NCI-H2171 treated with DMSO at 0.1 percent for 48 hours (cell line): ENCODE measurements around the gene C3.

Experiments
- DNase-seq: peaks from one replicate; lab custom pipeline; 2025; lab: John Stamatoyannopoulos, UW

C3 gene

DNA sequence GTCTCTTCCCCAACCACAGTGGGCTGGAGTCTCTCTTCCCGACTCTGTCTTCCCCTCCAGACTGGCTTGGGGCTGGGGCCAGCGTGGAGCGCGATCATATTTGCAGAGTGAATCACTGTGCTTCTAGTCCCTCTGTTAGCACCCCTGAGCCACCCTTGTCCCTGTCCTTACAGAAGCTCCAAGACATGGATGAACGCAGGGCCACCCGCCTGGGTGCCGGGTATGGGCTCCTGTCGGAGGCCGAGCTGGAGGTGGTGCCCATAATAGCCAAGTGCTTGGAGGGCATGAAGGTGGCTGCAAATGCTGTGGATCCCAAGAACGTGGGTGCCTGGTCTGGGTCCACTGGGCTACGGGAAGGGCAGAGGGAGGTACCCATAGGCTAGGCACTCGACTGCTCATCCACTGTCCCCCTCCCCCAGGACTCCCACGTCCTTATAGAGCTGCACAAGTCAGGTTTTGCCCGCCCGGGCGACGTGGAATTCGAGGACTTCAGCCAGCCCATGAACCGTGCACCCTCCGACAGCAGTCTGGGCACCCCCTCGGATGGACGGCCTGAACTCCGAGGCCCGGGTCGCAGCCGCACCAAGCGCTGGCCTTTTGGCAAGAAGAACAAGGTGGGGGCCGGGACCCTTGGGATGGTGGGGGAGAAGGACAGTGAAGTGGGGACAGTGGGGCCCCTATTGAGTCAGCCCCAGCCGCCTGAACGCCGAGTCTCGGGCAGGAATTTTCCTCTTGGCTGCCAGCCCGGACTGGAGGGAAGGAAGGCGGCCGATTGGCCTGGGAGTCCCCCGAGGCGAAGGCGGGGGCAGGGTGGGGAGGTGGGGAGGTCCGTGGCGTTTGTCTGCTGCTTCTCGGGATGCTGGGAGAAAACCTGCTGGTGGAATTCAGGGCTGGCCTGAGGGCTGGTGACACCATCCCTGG, 24.2 kb upstream of the C3 start:
- DNase-seq, result peak; percentile 16

DNA sequence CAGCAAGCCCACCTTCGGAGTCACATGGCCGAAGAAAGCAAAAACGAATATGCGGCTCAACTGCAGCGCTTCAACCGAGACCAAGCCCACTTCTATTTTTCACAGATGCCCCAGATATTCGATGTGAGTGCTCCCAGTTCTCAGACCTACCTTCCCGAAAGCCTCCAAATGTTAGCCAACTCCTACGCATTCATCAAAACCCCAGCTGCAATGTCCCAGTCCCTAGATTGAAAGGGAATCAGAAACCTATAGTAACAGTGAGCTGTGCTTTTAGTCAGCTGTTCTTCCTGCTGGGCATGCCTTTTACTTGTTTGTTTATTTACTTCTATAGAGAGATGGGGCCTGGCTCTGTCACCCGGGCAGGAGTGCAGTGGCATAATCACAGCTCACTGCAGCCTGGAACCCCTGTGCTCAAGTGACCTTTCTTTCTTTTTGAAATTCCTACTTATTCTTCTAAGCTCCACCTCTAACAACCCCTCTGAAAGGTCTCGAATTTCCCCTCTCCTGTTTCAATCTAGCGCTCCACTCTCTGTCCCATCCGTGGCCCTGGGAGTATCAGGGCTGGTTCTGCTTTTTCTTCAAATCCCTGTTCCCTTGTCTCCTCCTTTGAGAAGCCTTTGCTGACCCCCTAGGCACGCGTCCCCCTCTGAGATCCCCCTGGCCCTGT, 23.4 kb upstream of the C3 start:
- DNase-seq, result no peak

DNA sequence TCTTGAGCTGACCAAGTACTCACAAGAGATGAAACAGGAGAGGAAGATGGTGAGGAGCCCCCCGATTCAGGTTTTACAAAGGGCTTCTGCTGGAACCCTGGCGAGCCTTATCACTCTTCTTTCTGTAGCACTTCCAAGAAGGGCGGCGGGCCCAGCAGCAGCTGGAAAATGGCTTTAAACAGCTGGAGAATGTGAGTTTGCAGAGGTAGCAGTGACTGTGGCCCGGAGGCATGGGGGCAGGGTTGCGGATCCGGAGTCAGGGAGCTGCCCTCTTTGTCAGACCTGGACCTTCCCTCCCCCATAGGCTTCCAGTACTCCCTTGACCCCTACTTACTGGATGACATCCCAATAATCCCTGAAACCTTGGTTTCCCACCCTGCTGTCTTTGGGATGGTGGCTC, 22.6 kb upstream of the C3 start:
- no peak for DNase-seq

- no peak for DNase-seq
These were observed 20.3 kb upstream of the C3 start for GRCh38 chr19:6740589-6741343.

DNA sequence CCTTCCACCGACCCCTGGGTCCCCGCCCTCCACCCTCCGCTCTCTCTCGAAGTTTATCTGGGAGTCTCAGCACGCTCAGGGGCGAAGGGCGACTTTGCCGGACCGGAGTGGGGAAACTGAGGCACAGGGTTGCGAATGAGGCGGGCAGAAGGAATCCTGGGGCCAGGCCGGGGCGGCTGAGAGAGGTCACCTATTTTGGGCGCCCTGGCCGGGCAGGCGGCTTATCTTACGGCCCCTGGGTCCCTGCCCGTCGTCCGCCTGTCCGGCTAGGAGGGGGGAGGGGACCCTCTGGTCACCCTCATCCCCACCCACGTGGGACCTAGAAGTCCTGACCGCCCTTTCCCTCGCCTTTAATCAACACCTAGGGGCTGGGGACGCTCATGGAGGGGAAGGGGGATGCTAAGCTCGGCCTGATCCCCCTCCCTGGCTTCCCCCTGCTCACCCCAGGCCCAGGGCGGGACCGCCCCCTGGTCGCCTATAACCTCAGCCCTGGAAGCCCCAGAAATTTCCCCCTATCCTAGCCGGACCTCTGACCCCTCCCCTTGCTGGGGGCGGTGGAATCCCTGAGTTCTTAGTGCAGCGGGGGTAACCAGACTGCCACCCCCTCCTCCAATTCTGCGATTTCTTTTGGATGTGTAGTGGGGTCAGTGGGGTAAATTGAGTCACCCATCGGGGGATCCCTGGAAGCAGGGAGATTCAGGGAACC, 19.6 kb upstream of the C3 start:
- no peak for DNase-seq

DNA sequence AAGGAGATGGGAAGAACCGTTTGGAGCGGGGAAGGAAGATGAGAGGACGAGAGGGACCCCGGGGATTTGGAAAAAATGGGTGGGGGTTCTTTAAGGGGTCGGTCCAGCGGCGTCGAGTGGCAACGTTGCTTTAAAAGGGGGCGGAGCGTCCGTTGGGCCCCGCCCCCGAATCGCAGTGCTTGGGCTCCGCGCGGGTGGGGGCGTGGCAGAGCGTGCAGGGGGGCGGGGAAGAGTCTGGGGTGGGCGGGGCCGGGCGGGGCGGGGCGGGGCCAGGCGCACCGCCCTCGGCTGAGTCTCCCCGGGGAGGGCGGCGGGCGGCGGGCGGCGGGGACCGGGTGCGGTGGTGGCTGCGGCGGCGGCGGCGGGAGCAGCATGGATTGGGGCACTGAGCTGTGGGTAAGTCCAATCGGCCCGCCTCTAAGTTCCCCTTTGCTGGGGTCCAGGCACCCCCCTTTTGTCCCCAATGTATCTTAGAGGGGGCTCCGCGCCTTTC, 19.0 kb upstream of the C3 start, which contains the start of gene TRIP10:
Gene TRIP10, plus strand, starts transcription at position 291 of the 493 bp plus-strand sequence. Its CDS starts 82 bp downstream, at position 373.
- peak; percentile 71 for DNase-seq

DNA sequence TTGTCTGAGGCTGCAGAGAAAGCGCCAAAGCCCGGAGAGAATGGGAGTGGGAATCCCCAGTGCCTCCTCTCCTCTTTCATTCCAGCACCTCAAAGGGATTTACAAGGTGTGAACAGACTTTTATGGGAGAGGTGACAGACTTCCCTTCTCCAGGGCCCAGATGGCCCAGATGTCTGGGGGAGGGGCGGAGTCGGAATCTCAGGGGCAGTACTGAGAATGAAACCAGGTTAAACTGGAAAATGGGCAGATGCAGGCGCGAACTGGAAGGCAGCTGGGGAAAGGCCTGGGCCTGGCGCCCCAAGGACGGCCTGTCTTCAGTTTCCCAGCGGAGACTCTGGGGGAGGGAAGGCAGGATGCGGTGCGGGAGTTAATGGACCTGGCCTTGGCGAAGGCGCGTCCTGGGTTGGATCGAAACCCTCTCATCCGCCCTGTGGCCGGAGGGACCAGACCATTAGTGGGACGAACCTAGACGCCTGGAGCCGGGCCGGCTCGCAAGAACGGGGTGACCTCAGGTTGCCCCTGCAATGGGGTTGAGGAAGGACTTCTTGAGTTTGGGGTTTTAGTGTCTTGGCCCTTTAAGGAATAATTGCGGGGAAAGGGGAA, 18.4 kb upstream of the C3 start:
- peak; percentile 92 for DNase-seq

DNA sequence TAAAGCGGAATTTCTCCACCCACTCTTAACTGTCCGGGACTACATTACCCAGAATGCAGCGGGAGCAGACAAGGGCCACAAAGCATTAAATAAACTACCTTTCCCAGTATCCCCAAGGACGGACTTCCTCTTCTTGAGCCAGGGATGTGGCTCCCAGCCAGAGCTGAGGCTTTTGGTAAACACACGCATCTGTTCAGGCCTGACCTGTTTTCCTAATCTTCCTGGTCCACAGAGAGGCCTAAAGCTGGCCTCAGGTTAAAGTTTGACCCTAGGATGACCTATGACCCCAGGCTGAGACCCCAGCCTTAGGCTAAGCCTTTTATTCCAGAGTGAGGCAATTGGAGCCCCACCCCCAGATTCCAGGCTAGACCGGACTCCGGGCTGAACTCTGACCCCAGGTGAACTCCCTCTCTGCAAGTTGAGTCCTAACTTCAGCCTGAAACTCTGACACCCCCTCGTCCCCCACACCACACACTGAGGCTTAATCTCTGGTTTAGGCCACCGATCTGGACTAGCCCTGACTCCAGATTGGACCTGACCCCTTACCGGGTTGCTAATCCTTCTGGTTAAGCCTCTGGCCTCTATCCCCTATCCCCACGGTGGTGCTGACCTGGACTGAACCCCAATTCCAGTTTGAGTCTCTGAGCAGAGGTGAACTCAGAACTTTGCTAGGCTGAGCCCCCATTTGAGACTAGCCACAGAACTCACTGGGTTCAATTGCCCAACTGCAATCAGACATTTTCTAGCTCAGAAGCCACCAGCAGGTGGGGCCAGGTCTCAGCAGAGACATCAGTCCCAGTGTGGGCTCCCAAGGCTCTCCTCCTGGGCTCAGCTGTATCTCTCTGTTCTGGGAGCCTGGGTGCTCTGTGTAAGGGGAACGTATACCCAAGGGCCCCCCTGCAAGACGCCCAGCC, 17.7 kb upstream of the C3 start:
- peak; percentile 92 for DNase-seq

- DNase-seq, result peak; percentile 99
These were observed 16.9 kb upstream of the C3 start, which contains the start of gene GPR108 for GRCh38 chr19:6737284-6737872. TSS of gene GPR108 (minus strand) at chr19:6737580. CDS start at chr19:6737576, 4 bp downstream.

DNA sequence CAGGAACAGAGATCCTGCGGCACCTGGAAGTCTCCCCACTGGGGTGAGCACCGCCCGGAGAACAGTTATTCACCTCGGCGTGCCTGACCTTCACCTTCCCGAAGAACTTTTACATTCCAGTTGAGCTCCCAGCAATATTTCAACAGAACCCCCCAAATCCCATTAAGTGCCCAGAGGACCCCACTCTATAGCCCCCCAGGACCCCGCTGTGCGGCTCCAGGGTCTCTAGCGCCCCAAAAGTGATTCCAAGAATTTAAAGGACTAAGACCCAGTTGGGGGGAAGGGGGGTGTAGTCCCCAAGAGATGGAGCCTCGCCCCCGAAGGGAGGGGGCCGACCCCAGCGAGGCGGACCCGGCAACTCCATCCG, 16.4 kb upstream of the C3 start:
- DNase-seq, result no peak

DNA sequence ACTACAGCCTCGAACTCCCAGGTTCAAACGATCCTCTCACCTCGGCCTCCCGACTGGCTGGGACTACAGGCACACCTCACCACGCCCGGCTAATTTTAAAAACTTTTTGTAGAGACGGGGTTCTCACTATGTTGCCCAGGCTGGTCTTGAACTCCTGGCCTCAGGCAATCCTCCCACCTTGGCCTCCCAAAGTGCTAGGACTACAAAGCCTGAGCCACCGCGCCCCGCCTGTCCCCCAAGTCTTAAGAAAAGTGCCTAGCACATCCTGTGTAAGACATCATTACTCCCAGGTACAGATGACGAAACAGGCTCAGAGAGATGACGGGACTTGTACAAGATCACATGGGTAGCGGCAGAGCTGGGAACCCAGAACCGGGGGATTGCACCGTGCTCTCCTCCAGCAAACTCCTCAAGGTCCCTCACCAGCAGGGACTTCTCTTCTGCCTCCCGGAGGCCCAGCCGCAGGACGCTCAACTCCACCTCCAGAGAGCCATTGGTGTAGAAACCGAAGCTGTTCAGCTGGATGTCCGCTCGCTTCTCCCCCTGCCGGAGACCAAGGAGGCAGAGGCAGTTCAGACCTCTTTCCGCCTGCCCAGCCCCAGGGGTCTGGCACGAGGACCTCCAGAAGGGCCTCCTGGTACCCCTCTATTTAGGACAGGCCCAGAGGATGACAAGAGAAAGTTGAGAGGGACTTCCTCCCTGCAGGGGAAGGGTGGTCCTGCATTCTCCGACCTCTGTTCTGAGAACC, 15.9 kb upstream of the C3 start:
- DNase-seq, result no peak

DNA sequence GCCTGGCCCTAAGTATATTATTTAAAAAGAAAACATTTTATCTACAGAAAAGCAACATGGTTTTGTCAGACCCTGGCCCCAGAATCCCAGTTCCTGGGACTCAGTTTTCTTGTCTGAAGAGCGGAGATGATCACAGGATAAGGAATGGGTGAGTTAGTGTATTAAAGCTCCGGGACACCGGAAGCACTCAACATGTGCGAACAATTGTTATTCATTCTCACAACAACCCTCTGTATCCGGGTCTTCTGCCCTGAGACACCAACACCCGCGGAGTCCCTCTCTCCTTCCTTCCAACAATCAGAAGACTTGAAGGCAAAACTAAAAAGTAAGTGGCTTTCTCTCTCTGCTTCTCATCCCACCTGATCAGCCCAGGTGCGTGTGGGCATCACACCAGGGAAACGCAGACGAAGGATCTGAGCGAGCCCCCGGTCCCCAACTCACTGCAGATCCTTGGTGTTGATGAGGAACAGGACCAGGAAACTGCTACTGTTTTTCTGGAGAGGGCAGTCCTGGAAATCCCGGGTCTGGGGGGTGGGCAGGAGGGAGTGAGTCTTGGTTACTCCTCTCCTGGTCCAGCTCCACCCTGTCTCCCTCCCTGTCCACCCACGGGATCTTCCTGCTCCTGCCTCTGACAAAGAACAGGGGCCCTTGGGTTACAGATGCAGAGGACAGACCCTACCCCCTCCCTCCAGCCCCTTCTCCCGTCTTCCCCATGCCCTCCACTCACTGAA, 14.9 kb upstream of the C3 start:
- DNase-seq, result no peak

DNA sequence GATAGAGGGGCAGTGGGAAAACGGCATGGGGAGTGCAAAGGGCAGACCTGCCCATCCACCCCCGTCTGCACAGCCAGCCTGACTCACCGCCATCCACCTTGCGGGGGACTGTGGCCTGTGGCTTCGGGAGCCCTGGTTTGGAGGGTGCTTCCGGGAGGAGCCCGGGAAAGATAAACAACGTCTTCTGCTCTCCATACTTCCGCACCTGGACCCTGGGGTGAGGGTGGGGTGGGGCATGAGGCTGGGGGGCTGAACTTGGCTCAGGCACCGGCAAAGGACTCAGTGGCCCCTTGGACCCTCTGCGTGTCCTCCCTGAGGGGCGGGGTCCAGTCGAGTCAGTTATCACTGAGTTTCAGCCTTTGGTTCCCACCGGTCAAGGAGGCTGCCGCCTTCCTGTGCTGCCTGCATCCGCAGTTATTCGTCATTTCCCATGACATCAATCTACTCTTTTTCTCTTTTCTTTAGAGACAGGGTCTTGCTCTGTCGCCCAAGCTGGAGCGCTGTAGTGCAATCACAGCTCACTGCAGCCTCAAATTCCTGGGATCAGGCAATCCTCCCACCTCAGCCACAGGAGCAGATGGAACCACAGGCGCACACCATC, 13.7 kb upstream of the C3 start:
- DNase-seq, result no peak

- no peak for DNase-seq
These were observed 13.1 kb upstream of the C3 start for GRCh38 chr19:6733338-6734095.

- no peak for DNase-seq
These were observed 12.4 kb upstream of the C3 start for GRCh38 chr19:6732803-6733337.

GRCh38 chr19:6731822-6732221, 11.4 kb upstream of the C3 start:
- DNase-seq, result no peak
